Measurements from ENCODE around the gene ANO9.

GRCh38 chr11:450809-451451 is 9.1 kb upstream of the ANO9 start:
- TF ChIP-seq, protein P1, sequence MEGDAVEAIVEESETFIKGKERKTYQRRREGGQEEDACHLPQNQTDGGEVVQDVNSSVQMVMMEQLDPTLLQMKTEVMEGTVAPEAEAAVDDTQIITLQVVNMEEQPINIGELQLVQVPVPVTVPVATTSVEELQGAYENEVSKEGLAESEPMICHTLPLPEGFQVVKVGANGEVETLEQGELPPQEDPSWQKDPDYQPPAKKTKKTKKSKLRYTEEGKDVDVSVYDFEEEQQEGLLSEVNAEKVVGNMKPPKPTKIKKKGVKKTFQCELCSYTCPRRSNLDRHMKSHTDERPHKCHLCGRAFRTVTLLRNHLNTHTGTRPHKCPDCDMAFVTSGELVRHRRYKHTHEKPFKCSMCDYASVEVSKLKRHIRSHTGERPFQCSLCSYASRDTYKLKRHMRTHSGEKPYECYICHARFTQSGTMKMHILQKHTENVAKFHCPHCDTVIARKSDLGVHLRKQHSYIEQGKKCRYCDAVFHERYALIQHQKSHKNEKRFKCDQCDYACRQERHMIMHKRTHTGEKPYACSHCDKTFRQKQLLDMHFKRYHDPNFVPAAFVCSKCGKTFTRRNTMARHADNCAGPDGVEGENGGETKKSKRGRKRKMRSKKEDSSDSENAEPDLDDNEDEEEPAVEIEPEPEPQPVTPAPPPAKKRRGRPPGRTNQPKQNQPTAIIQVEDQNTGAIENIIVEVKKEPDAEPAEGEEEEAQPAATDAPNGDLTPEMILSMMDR (IDR thresholded peaks at IDR 0.05), result peak in 2 of 6 experiments; percentile 19 to 24
- no peak for TF ChIP-seq POLR2A (IDR thresholded peaks at IDR 0.05)

Measured in esophagus squamous epithelium (tissue), 4 donors.